ENCODE results near the gene MYL9.
"Not testable (repeated sequence)": the region's sequence is repeated elsewhere in the genome, so short reads cannot be mapped to it uniquely, and the experiment has no call there.

Gene MYL9

DNA sequence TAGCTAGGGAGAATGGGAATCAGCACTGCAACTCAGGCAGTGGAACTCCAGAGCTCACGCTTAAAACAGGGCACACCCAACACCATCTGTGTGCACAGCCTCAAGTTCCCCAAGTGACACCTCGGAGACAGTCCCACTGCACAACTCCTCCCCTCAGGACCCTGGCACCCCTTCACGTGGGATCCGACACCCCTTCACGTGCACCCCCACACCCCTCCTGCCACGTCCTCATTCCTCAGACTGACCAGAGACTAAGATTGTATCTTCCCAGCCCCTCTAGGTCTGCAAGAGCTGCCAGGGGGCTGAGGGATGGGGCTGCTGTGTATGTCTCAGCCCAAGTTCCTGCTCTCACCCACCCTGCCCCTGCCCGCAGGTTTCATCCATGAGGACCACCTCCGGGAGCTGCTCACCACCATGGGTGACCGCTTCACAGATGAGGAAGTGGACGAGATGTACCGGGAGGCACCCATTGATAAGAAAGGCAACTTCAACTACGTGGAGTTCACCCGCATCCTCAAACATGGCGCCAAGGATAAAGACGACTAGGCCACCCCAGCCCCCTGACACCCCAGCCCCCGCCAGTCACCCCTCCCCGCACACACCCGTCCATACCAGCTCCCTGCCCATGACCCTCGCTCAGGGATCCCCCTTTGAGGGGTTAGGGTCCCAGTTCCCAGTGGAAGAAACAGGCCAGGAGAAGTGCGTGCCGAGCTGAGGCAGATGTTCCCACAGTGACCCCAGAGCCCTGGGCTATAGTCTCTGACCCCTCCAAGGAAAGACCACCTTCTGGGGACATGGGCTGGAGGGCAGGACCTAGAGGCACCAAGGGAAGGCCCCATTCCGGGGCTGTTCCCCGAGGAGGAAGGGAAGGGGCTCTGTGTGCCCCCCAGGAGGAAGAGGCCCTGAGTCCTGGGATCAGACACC lies 7.6 kb downstream of the MYL9 start:
- no peak for DNase-seq (ENCODE audit: low read depth, low spot score)

DNA sequence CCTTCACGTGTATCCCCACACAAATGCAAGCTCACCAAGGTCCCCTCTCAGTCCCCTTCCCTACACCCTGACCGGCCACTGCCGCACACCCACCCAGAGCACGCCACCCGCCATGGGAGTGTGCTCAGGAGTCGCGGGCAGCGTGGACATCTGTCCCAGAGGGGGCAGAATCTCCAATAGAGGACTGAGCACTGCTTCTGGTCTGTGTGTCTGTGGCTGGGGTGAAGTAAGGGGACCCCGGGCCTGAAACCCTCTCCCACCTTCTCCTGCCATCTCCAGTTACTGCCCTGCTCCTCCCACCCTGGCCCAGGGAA lies 8.3 kb downstream of the MYL9 start:
- DNase-seq (ENCODE audit: low read depth, low spot score): no peak

DNA sequence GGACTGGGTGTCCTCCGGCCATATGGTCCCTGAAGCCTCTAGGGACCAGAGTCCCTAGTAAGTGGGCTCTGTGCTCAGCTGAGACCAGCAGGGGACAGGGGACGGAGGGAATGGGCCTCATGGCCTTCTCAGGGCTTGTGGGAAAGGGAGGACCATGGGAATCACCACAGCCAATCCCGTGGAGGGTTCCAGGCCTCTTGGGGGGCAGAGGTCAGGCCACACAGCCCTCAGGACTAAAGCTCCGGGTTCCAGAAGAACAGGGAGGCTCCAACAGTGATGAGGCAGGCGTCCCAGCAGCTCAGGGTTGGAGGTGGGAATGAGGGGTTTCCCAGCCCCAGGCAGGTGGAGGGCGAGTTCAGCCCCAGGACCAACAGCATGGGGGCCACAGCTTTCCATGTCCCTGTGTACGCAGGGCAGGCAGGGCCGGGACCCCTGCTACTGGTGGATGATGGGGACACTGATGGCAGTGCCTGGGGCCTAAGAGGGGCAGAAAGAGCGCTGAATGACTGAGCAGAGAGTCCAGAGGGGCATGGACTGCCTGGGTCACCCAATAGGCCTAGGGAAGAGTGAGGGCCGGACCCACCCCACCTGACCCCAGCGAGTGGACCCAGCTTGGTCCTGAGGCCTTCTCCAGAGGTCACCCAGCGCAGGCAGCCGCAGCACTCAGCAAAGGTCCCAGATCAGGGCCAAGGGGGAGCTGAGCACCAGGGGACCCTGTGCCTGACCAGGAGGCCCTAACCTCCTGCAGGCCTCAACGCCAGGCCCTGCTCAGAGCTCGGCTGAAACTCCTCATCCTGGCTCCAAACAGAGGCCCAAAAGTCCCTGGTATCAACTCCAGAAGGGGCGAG lies 8.8 kb downstream of the MYL9 start:
- no peak for DNase-seq (ENCODE audit: low read depth, low spot score)

DNA sequence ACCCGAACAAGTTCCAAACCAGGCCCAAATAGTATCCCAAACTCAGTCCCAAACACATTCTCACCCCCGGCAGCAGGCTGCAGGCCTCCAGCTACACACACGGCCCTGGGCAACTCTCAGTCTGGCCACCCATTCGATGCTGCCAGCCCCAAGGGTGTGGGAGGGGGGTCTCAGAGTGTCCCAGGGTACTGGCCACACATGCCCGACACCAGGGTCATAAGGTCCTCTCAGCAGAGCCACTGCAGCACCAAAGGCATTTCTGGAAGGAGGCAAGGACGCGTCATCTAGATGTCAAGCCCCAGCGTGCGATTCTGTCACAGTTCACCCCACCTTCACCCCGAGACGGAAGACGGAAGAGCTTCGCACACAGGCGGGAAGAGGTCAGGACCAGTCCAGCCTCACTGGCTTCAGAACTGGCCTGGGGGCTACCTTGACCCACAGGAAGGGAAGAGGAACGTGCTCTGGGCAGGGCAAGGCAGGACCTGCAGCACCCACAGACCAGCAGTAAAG lies 9.5 kb downstream of the MYL9 start:
- DNase-seq (ENCODE audit: low read depth, low spot score): no peak

DNA sequence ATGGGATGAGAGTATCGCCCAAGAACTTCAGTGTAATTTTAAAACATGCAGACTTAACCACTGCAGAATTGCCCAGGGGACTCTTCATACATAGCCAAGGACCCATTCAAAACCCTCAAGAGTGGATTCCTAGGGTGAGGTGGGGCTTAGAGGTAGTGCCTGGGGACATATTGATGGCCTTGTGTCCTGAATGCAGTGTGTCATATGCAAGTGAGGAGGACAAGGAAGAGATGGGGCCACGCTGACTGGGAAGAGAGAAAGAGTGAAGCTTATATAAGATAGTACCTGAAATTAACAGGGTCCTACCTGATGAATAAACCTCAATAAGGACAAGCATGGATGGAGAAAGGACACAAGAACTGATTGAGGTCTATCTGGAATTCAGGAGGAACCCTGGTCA lies 13.9 kb downstream of the MYL9 start:
- DNase-seq (ENCODE audit: low read depth, low spot score): no peak

DNA sequence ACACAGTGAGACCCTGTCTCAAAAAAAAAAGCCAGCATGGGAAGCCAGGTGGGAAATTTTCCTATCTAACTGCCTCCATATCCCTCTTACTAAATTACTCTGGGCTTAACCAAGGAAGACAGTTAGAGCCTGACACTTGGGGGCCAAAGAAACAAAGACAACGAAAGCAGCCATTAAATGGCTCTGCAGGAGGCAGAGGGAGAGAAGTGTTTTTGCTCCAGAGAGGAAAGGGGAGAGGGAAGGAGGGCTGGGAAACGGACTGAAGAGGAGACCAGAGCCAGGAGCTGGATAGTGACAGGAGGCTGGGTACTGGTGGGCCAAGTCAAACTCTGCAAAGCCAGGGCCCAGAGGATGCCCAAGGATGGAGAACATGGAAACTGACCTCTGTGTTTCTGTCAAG lies 21.4 kb downstream of the MYL9 start:
- DNase-seq (ENCODE audit: low read depth, low spot score): no peak

DNA sequence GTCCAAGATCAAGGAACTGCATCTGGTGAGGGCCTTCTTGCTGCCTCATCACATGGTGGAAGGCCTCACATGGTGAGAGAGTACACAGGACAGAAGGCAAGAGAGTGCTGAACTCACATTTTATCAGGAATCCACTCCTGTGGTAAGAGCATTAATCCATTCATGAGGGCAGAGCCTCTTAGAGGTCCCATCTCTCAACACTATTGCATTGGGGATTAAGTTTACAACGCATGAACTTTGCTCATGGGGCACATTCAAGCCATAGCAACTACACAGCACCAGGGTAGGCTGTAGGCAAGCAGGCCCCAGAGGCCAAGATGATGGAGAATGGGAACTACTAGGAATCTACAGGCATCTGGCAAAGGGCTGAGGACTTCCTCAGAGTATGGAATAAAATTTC lies 22.1 kb downstream of the MYL9 start:
- DNase-seq (ENCODE audit: low read depth, low spot score): no peak

DNA sequence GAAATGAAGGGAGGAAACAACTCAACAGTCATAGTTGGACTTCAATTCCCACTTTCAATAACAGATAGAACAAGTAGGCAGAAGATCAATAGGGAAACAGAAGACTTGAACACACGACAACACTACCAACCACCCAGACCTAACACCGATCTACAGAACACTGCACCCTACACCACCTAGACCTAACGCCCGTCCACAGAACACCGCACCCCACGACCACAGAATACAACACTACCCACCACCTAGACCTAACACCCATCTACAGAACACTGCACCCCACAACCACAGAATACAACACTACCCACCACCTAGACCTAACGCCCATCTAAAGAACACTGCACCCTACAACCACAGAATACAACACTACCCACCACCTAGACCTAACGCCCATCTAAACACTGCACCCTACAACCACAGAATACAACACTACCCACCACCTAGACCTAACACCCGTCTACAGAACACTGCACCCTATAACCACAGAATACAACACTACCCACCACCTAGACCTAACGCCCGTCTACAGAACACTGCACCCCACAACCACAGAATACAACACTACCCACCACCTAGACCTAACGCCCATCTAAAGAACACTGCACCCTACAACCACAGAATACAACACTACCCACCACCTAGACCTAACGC lies 22.9 kb downstream of the MYL9 start:
- DNase-seq (ENCODE audit: low read depth, low spot score): not testable (repeated sequence)

DNA sequence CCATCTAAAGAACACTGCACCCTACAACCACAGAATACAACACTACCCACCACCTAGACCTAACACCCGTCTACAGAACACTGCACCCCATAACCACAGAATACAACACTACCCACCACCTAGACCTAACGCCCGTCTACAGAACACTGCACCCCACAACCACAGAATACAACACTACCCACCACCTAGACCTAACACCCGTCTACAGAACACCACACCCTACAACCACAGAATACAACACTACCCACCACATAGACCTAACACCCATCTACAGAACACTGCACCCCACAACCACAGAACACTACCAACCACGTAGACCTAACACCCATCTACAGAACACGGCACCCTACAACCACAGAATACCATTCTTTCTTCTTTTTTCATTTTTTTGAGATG lies 23.4 kb downstream of the MYL9 start:
- not testable (repeated sequence) for DNase-seq (ENCODE audit: low read depth, low spot score)

DNA sequence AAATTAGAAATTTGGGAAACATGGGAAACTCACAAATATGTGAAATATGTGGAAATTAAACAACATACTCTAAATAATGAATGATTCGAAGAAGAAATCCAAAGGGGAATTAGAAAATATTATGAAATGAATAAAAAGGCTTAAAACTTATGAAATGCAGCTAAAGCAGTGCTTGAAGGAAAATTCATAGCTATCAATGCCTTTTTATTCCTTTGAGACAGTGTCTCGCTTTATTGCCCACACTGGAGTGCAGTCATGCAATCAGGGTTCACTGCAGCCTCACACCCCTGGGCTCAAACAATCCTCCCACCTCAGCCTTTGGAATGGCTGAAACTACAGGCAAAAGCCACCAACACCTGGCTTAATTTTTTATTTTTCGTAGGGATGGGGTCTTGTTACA lies 24.2 kb downstream of the MYL9 start:
- no peak for DNase-seq (ENCODE audit: low read depth, low spot score)

DNA sequence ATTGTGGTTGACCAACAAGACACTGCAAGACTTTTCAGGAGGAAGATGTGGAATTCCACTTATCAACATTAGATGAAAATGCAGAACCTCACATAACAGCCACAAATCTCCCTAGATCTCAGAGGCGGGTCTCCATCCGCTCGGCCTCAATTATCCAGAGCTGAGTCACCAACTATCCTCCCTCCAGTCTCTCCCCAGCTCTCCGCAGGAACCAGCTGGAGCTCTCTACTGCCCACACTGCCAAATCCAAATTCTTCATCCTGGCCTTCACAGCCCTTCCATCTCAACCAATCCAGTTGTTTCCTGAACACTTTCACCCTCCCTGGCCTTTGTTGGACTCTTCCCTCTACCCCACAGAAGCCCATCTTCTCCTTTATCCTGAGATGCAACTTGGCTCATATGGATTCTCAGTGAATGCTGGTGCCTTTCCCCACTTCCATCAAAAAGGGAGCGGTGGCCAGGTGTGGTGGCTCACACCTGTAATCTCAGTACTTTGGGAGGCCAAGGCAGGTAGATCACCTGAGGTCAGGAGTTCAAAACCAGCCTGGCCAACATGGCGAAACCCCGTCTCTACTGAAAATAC lies 28.6 kb downstream of the MYL9 start:
- DNase-seq (ENCODE audit: low read depth, low spot score): no peak

DNA sequence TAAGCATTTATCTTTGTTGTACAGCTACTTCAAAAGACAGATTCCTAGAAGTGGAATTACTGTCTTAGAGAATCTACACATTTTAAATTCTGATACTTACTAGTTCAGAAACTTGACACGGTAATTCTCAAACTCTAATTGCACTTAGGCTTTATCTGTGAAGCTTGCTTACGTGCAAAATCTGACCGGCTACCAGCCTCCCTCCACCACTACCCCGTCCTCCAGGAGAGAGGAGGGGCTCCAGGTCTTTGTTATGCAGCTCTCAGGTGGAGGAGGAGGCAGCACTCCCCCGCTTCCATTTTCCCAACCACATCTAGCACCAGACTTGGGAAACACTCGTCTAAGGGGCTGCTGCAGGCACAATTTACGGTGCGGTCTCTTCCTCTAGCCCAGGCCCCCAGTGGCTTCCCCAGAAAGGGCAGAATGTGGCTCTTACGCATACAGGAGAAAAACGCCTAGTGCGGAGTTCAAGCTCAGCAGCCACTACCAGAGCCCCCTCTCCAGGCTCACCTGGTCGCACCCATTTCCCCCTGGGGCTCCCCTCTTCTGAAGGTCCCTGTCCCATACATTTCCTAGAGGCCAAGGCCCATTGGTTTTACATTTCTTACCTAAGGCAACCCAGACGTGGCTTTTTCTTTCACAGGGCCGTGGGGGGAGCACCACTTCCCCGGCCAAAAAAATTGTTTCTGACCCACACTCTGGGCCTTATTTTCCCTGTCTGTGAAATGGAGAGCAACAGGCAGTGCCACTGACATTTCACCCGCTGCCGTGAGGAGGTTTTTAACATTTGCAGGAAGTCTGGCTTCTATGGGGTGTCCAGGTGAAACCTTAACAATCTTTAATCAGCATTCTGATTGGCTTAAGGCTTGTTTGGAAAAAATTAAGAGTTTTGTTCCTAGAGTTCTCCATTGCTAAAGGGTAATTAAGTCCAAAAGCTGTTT lies 30.5 kb downstream of the MYL9 start:
- DNase-seq (ENCODE audit: low read depth, low spot score): no peak

DNA sequence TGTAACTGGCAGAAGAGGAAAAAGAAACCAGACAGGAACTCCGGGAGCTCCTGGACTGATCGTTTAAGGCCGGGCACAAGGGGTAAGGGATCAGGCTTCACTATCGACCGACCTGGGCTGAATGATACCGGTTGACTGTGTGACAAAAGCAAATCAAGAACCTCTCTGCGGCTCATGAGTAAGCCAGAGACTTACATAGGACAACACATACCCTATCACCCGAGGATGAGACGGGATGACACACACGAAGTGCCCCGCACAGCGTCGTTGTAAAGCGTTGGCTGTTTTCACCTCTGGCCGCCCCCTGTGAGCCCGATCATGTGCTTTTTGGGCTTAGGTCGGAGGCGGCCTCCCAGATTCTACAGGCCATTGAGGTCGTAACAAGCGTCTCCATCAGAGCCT lies 31.4 kb downstream of the MYL9 start:
- DNase-seq (ENCODE audit: low read depth, low spot score): peak; percentile 61

DNA sequence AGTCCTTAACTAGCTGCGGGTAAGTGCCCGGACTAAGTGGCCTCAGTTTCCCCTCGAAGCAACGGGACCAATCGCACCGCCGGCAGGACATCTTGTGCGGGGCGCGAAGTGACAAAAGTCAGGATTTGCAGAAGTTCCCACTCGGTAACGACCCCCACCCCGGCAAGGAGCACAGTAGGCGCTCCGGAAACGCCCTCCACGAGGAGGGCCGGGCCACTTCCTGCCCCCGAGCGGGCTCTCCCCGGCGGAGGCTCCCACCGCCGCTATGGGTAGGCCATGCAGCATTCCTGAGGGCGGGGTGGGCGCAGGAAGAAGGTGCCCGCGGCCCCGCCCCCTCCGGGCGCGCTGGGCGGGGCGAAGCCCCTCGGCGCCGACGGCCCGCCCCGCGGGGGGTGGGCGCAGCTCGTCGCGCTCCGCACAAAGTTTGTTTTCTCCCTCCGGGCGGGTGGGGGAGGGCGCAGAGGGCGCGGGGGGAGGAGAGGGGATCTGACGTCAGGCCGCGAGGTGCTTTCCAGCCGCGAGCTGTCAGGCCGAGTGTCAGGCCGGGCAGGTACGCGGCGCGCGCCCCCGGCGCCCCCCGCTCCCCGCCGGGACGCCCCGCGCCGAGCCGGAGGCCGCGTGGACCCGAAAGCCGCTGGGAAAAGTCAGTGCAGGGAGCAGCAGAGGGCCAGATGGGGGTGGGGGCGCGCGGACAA lies 31.9 kb downstream of the MYL9 start, which contains the start of gene TGIF2:
Gene TGIF2 (plus strand): TSS at position 495 of the 695 bp plus-strand sequence. CDS start 5,178 bp downstream, outside the sequence.
- DNase-seq (ENCODE audit: low read depth, low spot score): peak; percentile 77

DNA sequence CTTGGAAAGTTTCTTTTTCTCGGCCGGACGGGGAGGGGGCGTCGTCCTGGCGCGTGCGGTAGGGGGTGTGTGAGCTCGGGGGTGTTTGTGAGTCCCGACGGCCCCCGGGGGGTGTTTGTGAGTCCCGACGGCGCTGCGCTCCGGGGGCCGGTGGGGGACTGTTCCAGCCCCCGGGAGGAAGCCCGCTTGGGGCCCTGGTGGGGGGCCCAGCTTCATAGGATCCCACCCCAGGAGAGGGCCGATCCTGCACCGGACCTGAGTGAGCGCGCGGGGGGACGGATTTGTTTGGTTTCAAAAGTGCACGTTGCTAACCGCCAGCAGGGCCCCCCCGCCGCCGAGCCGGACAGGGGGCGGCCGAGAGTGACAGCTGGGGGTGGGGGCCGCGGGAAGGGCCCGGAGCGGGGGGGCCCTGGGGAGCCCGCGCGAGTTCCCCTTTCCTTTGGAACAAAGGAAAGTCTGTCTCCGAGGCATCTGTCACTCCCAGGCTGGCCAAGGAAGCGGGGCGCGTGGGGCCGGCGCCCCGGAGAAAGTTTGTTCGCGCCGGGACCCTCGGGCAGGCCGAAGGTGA lies 32.6 kb downstream of the MYL9 start:
- DNase-seq (ENCODE audit: low read depth, low spot score): no peak

DNA sequence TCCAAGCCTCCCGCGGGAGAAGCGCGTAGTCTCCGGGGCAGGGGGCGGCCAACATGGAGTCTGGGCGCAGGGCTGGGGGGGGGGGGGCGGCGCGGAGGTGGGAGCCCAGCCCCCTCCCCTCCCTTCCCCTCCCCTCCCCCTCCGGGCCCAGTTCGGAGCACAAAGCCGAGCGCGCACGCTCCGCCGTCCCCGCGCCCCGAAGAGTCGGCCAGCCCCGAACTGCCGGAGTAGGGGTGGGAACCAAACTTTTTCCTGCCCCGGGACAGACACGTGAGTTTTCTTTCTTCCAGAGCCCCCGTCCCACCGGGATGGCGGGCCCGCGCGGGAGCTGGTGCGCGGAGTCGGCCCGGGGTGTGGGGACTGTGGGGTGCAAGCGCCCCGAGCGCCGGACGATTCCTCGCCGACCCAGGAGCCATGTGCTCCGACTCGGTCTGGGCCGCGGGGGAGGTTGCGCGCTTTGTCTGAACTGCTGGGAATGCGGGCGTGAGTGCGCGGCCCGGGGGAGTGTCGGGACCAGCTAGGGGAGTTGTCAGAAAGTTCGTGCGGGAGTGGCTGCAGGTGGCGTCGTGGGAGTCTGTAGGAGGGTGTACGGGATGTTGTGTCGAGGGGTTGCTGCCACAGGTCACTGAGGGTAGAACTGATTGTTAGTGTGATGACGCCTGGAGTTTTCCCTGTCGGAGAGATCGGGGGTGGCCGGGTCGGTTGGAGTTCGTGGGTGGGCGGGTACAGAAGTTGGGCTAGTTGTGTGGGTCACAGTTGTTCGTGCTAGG lies 33.2 kb downstream of the MYL9 start:
- no peak for DNase-seq (ENCODE audit: low read depth, low spot score)

DNA sequence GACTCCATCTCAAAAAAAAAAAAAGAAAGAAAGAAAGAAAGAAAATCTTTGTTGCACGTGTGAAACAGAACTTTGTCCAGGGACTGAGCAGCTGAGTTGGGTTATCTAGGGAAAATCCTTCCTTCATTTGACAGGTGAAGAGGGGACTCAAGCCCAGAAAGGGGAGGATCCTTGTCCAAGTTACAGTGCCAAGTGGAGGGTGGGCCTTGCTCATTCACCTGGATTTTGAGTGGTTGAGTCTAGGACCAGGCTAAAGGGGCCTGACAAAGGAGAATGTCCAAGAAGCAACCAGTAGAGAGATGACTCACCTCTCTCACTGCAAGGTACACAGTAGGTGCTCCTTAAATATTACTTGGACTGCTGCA lies 34.7 kb downstream of the MYL9 start:
- no peak for DNase-seq (ENCODE audit: low read depth, low spot score)

DNA sequence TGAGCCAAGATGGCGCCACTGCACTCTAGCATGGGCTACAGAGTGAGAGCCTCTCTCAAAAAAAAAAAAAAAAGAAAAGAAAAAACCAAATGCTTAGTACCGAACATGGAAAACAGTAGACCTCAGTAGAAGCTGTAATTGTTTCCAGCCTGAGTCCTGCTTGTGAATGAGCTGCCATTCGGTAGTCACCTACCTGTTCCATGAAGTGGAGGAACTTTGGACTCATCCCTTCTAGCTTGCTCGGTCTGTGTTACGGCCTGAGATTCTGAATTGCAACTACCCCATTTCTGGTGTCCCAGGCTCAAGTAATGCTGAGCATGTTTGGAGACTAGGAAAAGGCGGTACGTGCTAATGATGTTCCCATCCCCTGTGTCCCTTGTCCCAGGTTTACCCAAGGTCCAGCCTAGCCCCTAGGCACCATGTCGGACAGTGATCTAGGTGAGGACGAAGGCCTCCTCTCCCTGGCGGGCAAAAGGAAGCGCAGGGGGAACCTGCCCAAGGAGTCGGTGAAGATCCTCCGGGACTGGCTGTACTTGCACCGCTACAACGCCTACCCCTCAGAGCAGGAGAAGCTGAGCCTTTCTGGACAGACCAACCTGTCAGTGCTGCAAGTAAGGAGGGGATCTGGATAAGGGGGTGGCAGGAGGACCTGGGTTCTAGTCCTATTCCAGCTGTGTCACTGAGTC lies 37.2 kb downstream of the MYL9 start:
- DNase-seq (ENCODE audit: low read depth, low spot score): no peak

All from activated CD4-positive, CD25-positive, alpha-beta regulatory T cell treated with anti-CD3 and anti-CD28 coated beads, Interleukin-2, amount 50 U/mL, for 16 hours (primary cell).